SW 1271 (cell line): ENCODE data around the gene PCSK5.
"Not testable (repeated sequence)": the region's sequence is repeated elsewhere in the genome, so short reads cannot be mapped to it uniquely, and the experiment has no call there.

Experiments used
- DNase-seq, 2 experiments: peaks; one replicate each; lab custom pipeline; 2025; lab: John Stamatoyannopoulos, UW

PCSK5 gene

DNA sequence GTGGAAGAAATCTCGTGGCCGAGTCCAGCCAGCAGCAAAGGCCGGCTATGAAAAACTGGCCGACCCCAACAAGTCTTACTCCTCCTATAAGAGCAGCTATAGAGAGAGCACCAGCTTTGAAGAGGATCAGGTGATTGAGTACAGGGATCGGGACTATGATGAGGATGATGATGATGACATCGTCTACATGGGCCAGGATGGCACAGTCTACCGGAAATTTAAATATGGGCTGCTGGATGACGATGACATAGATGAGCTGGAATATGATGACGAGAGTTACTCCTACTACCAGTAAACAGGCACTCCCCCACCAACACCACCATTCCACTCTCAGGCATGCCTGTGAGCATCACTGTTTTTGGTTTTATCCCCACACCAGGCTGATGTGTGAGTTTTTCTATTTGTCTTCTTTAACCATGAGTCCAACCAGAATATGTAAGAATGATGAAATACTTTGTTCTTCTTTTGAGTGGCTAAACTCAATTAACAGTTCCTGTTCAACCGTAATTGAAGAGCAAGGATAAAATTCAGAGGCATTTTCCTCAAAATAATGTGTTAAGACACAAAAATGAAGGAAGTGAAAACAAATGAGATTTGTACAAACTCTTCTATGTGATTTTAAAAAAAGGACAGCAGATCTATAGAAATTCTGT lies 468.3 kb downstream of the PCSK5 start:
- DNase-seq, result no peak

DNA sequence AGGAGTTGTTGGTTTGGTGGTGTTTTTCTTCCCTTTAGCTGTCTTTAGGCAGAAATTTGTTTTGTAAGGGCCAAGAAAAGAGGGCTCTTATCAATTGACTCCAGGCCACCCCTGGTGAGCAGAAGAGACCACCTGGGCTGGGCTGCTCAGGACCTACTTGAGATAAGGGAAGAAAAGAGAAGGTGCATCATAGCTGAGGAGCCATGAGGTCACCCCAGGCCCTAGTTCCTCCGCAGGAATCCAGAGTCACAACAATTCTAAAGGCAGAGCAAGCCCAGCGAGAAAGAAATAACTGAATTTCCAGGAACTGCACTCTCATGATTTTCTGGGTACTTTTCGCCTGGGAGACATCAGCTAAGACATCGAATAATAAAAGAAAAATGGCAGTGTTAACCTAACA lies 468.9 kb downstream of the PCSK5 start:
- DNase-seq, result no peak

DNA sequence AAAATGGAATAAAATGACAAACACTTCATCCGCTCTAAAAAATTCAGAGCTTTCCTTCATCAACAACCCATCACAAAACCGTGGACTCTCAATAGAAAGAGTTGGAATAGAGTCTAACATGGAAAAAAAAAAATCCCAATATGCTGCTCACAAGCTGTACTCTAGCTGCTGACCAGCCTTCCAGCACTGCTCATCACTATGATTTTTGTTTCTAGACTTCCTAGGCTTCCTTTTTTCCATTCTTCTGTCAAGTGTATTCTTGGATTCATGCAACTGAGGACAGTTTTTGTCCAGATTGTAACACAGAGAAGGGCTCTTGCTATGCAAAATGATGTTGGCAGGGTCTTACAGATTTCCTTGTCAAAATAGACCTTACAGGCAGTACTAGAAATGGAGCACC lies 469.3 kb downstream of the PCSK5 start:
- no peak for DNase-seq

DNA sequence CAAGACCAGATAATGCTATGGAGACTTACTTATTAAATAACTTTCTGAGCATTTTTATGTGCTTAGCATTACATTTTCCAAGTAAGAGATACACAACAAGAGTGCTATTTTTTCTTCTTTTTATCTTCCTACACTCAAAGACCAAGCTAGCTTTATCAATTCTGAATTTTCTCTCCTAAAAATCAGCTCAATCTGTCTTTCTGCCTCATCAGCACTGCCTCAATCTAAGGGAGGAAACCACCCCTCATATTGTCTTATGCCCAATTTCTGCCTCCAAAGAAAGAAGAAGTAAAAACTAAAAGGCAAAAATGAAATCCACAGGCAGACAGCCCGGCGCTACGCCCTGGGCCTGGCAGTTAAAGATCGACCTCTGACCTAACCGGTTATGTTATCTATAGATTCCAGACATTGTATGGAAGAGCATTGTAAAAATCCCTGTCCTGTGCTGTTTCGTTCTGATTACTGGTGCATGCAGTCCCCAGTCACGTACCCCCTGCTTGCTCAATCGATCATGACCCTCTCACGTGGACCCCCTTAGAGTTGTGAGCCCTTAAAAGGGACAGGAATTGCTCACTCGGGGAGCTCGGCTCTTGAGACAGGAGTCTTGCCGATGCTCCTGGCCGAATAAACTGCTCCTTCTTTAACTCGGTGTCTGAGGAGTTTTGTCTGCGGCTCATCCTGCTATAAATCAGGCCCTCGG lies 472.0 kb downstream of the PCSK5 start:
- not testable (repeated sequence) for DNase-seq

DNA sequence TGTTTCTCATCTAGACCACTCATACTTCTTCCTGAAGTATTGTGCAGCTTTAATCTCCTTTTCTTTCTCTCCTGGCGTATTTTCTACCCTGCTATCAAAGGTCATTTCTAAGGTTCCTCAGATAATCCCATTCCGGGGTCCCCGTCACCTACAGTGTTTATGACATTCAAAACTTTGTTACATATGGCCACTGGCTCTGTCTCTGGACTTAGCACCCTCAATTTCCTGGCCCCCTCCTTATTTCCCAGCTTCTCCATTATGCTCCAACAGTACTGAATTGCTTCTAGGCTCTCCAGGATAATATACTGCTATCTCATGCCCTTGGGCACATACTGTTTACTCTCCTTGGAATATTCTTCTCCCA lies 472.5 kb downstream of the PCSK5 start:
- no peak for DNase-seq

DNA sequence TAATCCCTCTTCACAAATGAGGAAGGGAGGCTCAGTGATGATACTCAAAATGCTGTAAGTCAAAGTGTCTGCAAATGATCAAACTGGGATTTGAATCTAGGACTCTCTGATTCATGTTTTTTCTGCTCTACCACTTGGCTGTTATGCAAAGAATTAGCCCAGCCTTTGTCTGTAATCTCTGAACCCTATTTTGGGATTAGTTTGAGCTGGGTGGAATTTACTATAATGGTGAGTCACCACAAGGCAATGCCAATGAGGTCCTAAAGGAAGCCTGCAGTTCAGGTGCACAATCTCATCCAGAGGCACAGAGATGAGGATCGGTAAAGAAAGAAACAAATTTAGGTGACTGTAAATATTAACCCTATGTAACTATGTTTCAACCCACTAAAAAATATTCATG lies 474.6 kb downstream of the PCSK5 start:
- DNase-seq, result no peak

DNA sequence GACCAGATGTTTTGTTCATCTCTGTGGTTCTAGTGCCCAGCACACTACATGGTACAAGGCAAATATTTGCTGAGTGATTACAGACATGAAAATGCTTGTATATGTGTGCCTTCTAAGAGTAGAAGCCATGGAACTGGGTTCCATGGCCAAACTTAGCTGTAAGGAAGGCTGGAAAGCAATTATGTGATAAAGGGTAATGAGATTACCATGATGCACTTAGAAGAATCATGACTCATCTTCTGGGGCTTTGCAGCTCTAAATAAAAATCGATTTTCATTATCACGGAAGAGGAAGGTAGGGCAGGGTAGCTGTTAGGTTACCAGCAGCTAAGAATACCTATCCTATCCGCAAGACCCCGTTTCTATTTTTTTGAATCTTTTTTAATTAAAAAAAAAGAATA lies 475.8 kb downstream of the PCSK5 start:
- no peak for DNase-seq

DNA sequence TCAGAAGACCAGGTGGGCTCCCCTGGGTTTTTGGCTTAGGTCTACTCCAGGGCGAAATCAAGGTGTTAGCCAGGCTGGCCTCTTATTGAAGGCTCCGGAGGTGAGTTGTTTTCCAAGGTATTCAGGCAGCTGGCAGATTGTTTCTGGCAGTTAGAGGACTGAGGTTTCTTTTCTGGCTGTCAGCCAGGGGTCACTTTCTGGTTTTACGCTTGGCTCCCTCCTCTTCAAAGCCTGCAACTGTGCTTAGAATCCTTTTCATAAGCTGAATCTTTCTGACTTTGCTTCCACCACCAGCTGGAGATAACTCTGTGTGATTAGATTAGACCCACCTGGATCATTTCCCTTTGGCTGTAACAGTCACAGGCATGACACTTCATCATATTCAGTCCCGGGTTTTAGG lies 479.1 kb downstream of the PCSK5 start:
- no peak for DNase-seq

DNA sequence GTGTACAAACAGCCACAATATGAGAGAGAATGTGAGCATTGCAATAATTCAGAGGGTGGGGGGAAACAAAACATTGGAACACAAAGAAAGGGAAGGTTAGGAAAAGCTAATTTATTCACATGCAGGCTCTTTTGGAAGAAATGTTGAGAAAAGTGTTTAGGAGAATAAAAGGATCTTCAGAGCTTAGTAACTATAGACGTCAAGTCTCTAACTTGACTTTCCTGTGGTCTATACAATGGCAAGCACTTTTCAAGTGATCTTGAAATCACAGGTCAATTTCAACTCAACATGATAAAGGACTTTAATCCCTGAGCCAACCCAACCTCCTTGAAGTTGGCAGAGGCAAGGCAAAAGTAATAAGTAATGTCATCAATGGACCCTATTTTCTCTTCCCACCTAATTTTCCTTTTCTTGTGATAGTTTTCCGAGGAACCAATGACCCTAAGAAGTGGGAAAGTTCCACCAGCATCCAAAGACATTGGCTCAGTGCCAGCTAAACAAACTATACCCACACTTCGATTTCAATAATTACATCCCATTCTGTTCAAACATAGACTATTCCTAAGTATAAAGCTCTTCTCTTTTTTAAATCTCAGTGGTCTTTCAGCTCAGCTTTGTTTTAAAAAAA lies 480.0 kb downstream of the PCSK5 start:
- no peak for DNase-seq

DNA sequence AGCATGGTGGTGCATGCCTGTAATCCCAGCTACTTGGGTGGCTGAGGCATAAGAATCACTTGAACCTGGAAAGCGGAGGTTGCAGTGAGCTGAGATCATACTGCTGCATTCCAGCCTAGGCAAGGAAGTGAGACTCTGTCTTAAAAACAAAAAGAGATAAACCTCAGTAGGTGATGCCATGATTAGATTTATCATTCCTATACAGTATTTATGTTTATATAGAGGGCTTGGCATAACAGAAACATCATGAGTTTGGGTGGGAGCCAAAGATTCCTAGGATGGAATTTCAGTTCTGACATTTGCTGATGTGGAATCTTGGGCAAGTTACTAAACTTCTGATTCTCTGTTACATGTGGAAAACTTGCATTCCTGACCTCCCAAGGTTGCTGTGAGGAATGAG lies 481.4 kb downstream of the PCSK5 start:
- DNase-seq, result no peak

DNA sequence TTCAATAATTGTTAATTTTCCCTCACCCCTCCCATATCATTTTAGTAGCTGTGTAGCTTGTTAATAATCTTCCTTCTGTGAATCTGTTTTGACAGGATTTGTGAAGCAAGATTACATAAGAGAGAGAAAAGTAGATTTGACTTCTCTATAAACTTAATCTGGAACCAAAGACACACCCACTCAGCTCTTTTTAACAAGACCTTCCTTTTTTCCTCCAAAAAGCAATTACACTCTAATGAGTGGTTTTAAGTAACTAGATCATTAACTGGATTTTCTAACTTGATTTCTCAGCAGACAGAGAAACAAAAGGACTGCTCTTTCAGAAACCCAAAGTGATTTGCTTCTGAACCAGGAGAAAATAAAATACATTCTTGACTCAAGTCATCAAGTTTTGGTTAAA lies 481.9 kb downstream of the PCSK5 start:
- DNase-seq, result no peak

DNA sequence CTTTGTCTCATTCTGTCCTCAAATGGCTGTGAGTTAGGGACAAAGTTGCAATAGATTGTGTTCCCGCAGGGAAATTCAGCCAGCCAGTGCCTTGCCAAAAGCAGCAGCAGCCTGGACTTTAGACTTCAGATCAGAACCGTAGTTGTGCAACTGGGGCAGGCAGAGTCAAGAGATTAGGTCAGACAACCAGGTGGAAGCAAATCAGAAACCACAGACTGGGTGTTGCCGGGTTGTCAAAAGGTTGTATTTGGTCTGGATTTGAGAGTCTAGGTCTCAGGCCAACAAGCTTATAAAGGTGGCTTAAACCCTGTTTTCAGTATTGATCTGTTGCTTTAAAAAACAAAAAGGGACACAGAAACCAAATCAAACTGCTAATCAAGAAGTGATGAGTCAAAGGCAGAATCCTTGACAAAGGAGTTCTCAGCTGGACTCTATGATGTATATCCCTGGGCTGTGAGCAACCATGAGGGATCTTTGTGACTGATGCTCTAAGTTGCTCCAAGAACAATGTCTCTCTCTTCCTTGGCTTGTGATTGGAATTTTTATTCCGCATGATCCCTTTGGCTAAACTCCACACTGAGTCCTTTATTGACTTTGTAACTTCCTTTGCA lies 482.8 kb downstream of the PCSK5 start:
- no peak for DNase-seq

DNA sequence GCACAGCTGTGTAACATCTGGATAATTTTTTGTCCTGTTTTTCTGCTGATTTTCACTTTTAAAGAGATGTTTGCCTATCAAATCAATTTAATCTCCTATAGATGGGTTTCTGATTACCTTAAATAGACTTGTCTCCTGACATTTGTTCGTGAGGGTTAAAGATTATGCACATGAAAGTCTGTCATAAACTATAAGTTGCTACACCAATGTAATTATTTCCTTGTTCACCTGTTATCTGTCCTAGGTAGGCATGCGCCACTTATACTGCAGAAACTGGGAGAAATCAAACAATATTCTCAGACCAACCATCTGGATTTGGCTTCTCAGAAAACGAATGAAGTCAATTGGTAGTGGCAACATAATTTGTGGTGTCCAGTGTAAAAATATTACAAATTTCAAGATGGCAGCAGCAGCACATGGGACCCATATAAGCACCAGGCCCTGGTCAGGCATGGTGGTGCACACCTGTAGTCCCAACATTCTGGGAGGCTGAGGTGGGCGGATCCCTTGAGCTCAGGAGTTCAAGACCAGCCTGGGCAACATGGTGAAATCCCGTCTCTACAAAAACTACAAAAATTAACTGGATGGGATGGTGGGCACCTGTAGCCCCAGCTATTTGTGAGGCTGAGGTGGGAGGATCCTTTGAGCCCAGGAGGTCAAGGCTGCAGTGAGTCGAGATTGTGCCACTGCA lies 483.5 kb downstream of the PCSK5 start:
- no peak for DNase-seq

DNA sequence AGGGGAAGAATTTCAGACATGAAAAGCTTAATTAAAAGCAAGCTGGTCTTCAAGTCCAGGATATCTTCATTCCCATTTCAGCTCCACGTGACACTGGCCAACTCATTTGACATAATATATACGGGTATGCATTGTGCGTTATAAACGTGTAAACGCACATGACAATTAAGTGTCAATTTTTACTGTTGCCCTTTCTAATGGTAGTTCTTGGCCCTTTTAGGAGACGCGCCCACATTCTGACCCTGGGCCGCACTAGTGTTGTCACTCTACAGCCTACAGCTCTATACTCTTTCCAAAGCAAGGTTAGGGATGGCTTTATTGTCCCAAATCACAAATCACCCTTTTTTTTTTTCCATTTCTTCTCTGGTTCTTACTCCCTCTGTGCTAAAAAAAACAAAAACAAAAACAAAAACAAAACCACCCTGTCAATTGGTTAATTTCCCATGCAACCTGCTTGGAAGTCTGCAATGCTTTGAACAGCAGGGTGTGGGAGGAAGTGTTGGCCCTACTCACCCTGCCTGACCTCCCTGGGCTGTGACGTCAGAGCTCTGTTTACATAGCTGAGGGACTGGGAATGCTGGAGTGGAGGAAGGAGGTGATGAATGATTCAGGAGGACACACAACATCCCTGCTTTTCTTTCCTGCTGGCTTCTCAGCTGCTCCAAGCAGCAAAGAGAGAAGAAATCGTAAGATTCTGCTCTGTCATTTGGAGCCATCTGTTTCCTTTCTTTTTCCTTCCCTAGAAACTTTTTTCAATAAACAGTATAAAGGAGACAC lies 484.5 kb downstream of the PCSK5 start:
- peak in 1 of 2 experiments; percentile 40 for DNase-seq

DNA sequence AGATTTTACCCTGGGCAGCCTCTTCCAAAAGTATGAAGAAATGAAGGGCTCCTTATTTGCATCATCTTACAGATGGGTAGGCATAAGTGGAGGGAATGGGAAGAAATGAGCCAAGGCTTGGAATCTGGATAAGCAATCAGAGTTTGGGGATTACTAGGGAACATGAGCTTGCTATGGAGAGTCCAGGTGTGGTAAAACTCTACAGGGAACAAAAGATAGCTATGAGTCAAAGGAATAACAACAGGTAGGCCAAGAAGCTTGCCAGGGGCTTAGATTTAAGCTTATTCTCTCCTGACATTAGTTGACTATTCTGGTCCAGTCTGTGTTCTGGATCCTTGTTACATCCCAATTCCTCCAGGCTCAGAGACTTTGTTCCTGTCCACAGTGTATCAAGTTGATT lies 487.3 kb downstream of the PCSK5 start:
- DNase-seq, result no peak

DNA sequence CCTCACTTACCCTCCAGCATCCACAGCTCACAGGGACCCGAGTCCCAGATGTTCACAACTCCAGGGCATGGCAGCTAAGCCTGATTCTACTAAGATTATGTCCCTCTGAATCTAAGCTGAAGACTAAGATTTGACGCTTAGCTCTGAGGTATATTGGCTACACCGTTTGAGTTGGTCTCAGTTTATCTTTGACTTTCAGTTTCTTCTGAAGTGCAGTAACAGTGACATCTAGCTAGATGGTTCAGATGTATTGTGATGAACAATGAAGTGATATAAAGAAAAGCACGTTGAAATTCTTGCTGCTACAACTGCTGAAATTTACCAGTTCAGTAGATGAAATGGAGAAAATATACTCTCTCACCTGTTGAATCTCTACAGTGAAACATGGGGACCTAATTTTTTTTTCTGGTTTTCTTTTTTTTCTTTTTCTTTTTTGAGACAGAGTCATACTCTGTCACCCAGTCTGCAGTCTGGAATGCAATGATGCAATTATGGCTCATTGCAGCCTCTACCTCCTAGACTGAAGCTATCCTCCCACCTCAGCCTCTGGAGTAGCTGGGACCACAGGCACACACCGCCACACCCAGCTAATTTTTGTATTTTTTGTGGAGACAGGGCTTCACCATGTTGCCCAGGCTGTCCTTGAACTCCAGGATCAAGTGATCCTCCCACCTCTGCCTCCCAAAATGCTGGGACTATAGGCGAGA lies 488.0 kb downstream of the PCSK5 start:
- DNase-seq, result no peak

DNA sequence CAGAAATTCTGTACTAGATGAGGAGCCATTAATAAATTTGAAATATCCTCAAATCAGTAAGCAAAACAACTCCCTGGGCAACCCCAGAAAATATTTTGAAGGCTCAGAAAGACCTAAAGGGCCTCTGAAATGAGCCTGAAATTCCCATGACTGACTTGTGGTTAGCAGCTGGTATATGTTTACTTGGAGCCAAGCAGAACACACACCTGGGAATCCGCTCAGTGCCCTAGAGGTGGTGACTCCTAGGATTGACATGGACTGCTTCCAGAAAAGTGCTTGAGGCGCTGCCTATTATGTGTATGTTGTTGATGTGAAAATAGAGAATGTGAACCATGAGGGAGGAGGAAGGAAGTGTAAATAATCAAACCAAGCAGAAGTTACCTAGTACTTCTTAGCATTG lies 489.0 kb downstream of the PCSK5 start:
- no peak for DNase-seq

DNA sequence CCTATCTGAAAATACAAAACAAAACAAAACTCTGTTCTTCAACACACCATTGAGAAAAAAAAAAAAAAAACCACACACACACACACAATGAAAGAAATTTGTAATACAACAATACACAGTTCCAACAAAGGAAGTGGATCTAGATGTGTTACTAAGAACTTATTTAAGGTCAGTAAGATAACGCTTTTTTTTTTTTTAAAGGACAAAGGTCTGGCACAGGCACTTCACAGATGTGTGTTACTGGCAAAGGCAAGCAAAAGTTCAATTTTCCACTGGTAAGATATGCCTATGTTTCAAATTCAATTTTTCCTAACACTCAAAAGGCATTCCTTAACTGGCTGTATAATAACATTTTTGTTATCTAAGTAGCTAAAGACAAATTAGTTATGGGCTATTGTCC lies 500.2 kb downstream of the PCSK5 start:
- DNase-seq, result no peak

DNA sequence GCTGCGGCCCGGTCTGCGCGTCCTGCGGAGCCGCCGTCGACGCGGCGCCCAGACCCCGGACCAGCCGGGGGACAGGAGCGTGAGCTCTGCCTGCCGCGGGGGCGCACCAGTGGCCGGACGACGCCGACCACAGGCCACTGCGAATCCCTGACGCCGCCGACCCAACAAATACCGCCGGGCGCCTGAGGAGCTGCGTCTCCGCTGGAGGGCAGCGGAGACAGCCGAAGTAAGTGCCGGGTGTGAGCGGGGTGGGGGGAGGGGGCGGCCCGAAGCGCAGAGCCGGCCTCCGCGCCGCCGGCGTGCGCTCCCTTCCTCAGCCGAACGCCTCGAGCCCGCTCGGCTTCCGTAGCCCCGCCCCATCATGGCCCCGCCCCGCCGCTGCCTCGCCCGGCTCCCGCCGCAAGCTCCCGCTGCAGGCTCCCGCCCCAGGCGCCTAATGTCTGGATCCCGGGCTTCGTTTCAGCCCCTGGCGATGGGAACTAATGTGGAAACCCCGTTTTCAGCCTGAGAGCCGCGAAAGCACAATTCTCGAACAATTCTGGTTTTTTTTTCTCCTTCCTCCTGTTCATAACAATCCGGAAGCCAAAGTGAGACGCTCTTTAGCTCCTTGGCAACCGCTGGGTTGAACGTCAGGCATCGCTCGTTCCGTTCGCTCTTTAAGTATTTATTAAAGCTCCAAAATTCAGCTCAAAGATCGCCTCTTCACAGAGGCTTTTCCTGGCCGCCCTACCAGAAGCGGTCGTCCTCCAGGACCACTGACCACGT lies 503.9 kb downstream of the PCSK5 start, which contains the start of gene RFK:
TSS of gene RFK (minus strand) at position 232 of the 765 bp plus-strand sequence. CDS start 255 bp downstream, outside the sequence.
- peak; percentile 85 to 88 for DNase-seq

DNA sequence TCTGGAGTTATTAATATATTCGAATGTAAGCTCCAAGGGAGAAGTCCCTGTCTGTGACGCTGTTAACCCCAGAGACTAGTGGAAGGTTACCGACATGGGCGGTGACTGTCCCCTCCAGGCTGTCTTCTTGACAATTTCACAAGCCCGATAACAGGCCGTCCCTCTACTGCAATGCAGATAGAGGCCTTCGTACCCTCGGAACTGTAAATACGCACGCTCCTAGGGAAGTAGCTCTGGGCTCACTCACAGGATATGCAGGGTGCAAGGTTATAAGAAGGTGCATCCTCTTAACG lies 504.4 kb downstream of the PCSK5 start:
- peak; percentile 29 to 84 for DNase-seq
